GM18519 (cell line): ENCODE measurements around the gene CTNS.

Source experiments
- ATAC-seq: cut with Tn5 transposase; IDR thresholded peaks from one replicate; pipeline ENCODE4 v1.9.1; 2021; ENCODE audit warnings: mild to moderate bottlenecking, moderate library complexity; ENCODE audit not compliant: unreplicated experiment, low FRiP score

CTNS gene

DNA sequence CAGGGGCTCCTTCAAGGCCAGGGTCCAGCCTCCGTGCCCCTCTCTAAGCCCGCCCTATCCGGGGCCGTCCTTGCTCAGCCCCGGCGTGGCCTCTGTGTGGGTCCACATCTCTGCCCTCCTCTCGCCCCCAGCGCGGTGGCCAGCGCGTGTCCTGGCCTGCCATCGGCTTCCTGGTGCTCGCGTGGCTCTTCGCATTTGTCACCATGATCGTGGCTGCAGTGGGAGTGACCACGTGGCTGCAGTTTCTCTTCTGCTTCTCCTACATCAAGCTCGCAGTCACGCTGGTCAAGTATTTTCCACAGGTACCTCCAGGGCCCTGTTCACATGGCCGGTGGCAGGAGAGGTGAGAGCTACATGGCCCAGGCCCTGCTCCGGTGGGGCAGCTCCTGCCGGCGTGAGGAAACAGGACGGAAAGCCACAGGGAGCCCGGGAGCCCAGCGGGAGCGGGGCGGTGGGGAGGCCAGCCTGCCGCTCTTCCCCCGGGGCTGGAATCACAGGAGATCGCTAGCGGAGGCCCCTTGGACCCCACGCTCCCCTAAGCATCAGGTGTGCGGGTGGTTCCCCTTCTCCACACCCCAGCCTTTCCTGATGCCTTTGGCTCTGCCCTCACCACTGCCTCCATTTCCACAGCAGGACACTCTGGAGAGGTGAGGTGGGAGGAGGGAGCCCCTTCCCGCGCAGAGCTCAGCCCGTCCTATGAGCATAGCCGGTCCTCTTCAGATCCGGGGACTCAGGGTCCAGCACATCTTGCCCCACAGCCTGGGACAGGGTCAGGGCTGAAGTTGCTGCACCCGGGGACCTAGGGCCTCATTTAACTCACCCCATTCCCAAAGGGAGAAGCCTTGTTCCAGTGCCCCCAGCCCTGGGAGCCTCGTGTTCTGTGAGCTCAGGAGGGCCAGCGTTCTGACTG lies 21.6 kb downstream of the CTNS start:
- ATAC-seq, result no peak

DNA sequence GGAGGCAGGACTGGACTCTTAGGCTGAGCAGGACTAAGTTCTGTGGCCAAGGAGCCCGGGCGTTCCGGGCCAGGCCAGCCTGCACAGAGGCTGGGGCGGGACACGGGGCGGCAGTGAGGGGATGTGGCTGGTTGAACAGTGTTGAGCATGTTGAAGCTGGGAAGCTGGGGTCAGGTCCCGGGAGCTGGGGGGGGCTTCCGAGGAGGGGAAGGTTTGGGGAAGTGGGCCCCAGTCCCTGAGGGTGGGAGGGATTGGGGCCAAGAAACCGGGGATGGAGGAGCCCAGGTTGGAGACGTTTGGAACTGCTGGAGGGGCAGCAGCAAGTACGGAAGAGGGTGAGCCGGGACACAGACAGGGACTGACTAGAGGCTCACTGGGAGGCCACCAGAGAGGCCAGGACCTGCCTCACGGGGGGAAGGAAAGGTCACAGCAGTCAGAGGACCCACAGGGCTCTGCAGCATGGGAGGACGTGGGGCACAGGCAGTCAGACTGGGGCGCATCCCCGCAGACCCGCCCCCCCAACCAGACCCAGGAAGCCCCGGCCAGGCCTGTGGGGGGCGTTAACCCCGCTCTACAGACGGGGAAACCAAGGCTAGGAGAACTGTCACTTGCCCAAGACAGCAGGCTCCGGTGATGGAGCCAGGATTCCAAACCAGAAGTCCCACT lies 22.4 kb downstream of the CTNS start:
- no peak for ATAC-seq

DNA sequence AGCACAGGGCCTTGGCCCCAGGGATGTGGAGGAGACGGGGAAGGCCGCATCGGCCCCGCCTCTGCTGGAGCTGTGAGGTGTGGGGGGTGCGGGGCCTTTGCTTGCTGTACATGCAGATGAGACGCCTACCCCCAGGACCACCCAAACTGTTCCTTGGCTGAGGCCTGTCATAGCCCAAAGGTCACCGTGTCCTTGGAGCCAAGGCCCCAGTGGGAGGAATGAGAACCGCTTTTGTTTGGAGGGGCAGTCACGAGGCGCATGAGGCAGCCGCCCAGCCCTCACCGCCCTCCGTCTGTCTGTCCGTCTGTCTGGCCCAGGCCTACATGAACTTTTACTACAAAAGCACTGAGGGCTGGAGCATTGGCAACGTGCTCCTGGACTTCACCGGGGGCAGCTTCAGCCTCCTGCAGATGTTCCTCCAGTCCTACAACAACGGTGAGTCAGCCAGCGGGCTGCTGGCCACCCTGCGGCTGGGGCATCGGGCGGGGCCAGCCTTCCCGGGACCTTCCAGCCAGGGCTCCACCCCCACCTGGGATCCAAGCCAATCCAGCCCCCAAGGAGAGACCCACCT lies 23.1 kb downstream of the CTNS start:
- ATAC-seq, result no peak

DNA sequence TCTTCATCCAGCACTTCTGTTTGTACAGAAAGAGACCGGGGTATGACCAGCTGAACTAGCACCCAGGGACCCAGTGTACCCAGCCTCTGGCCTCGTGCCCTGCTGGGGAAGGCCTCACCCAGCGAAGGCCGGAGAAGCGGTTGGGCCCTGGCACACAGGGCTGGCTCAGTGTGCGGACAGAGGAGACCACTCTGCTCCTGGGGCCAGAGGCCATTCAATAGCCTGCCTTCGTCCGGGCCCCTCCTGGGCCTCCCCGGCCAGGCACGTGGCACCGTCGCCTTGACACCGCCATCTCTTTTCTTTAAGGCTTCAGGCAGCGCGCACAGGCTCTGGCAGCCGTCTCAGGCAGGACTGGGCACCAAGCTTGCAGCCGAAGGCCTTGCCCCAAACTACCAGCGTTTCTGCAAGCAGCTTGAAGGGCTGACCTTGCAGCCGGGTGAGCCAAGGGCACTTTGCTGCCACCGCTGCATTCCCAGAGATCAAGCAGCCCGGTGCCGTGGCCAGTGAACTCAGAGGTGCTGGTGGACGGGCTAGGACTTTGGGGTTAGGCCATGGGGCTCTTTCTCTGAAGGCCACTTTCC lies 23.8 kb downstream of the CTNS start:
- no peak for ATAC-seq

DNA sequence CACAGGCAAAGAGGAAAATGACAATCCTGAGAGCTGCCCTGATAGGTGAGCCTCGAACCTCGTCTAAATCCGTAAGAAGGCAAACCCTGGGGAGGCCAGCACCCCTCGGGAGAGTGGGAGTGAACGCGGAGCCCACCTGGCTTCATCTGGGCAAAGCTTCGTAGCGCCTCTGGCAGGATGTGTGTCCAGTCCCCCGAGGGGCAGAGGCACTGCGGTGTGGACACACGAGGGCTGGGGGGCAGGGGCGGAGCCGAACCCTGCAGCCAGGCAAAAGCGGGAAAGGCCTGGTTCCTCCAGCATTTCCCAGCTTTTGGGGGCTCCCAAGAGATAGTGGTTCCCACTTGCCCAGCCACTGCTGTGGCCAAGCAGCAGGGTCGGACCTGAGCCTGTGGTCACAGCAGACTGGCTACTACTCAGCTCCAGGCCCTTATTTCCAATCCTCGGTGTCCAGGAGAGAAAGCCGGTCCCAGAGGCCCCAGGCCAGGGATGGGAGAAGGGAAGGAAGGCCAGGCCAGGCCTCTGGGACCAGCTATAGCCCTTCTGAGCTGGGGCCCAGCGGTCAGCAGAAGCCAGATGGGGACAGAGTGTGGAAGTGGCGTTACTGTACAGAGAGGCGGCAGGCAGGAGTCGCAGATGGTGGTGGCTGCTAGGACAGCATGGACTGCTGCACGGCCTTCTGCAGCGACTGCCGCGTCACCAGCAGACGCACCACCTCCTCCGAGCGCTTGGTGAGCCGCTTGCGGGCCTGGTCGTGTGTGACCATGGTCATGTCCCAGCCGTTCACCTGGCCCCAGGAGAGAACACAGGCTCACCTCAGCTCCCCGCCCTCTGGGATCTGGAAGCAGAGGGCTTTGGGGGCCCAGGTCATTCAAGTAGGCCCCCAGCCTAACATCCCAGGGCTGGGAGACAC lies 26.8 kb downstream of the CTNS start:
- no peak for ATAC-seq

DNA sequence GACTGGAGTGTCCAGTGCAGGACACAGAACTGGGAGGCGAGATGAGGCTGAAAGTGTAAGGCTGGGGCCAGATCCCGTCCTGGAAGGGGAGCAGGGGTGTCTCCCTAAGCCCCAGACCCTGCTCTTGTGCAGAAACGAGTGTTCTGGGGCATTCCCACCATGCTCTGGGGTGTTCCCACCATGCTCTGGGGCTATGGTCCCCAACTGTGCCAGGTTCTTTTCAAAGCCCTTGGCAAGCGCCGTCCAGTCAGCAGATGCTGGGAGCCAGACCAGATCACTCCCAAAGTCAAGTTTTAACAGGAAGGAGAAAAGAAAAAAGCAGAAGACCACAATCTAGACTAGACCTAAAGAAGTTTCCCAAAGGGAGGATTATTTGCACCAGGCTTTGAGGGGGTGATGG lies 29.3 kb downstream of the CTNS start:
- no peak for ATAC-seq

DNA sequence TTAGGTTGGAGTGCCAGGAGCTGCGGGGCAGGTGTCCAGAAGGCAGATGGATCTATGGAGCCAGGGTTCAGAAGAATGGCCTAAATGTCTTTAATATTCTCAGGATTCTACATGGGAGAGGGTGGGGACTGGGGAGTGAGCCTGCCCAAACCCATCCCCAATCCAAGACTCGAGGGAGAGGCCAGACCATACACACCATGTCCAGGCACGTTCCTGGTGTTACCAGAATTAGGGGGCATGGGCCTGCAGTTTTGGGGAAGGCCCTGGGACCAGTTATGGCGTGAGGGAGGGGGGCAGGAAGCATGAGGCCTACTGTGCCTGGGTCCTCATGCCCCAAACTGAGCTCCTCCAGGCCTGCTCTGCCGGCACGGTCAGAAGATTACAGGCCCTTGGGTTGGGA lies 30.0 kb downstream of the CTNS start:
- ATAC-seq, result no peak

DNA sequence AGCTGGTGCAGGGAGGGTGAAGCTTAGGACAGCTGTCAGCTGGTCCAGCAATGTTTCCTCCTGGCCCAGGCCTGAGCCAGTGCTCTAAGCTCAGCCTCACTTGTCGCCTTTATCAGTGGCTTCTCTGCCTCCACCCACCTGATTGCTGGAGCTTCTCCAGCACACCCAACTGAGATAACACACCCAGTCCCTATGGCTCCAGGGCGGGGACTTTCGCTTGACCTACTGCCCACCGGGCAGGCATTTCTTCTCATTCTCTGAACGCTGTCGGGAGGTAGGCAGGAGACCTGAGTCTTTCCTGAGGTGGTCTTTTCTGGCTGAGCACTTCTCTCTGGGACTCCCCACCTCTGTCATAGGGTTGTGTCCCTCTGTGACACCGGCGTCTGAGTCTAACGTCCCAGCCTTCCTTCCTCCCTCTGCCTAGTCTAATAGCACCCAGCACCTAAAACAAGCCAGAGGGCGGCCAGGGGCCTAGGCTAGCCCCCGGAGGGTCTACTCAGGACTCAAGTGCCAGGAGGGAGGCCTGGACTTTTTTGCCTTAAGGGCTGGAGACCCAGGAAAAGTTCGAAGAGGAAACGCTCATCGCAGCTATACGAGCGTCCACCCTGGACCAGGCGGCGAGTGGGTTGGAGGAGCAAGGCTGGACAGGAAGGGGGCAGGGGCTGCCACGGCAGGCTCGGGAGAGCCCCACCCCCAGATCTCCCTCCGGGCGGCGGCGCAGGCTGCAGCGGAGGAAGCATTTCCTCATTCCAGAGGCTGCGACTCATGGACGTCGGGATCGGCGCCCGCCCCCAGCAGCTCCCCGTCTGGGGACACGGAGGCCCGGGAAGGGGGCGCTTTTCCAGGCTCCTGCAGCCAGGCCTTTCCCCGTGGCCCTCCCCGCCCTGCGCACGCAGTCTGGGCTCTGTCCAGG lies 31.1 kb downstream of the CTNS start:
- no peak for ATAC-seq

DNA sequence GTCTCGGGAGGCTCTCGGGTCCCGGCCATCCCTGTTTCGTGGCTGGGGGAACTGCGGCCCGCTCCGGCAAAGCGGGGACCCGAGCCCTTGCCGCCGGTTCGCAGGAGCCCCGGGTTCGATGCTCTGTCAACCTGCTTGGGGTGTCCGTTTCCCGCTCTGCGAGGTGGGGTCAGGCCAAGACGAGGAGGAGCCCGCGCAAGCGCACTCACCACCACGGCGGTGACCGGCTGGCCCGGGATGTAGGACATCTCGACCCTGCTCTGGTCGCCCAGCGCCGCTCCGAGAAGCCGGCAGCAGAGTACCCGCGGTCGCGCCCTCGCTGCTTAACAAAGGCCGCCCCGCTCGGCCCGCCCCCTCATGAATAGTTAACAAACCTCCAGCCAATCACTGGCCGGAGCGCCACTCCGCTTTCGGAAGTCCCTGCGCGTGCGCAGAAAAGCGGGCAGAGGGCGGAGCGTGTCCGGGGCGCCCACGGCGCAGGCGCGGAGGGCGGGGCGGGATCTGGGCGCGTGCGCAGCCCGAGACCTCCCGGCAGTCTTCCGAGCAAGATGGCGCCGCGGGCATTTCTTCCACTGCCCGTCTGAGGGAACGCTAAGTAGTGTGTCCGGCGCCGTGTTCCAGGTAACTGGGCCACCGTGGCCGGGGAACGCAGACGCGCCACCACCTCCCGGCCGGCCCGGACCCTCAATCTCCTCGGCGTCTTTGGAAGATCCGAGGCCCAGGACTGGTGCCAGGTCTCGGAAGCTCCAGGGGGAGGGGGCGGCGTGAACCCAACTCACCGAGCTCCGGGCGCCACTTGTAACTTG lies 31.9 kb downstream of the CTNS start, which contains the start of the genes EMC6 and TAX1BP3:
Gene EMC6, plus strand, starts transcription at position 534 of the 806 bp plus-strand sequence. CDS start 335 bp downstream, outside the sequence.
Gene TAX1BP3, minus strand, starts transcription at position 300 of the 806 bp plus-strand sequence. Its CDS starts 52 bp downstream, at position 248.
- peak; percentile 83 for ATAC-seq

DNA sequence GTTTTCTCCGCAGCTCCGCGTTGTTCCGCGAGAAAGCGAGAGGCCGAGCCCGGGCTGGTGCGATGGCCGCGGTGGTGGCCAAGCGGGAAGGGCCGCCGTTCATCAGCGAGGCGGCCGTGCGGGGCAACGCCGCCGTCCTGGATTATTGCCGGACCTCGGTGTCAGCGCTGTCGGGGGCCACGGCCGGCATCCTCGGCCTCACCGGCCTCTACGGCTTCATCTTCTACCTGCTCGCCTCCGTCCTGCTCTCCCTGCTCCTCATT lies 32.5 kb downstream of the CTNS start:
- no peak for ATAC-seq

DNA sequence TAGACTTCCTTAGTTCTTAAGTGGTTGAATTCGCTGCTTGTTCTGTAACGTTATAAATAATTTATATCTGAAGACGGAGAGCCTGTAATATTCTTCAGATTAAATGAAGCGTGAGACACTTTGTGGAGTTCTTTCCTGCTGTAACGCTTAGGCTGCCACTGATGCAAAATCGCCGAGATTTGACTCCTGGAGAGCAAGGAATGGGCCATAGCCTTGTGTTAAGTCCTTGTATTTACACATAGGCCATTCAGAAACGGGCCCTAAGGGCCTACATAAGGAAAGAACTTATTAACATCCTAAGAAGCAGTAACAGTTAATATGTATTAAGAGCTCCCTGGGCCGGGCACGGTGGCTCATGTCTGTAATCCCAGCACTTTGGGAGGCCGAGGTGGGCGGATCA lies 33.0 kb downstream of the CTNS start:
- no peak for ATAC-seq

DNA sequence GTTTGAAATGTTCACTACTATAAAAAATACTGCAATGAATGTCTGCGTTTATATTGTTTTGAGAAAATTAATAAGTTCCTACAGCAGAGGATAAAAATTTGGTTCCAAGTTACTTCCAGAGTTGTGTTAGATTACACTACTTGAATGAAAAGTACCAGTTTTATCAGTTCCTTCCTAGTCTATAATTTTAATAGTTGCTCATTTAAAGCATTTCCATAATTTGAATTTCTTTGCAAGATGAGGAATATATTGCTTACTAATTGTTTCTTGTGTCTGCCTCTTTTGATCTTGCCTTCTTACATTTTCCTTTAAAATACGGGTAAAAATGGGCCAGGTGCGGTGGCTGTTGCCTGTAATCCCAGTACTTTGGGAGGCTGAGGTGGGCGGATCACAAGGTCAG lies 36.0 kb downstream of the CTNS start:
- no peak for ATAC-seq

DNA sequence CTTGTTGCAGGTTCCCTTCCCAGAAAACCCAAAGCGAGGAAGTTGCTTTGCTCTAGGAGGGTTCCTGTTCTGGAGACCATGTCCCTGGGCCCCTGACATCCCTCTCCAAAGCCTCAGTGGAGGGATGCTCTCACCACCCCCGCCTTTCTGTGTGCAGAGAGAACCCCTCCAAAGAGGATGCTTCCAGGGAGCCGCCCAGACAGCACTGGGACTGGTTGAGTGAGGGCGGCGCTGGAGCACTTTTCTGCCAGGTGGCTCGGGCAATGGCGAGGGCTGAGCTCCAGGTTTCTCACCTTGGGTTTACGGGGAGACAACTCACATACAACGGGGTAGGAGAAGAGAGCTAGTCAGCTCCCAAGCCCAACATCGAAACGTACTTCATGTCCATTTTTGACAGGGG lies 39.3 kb downstream of the CTNS start:
- no peak for ATAC-seq

DNA sequence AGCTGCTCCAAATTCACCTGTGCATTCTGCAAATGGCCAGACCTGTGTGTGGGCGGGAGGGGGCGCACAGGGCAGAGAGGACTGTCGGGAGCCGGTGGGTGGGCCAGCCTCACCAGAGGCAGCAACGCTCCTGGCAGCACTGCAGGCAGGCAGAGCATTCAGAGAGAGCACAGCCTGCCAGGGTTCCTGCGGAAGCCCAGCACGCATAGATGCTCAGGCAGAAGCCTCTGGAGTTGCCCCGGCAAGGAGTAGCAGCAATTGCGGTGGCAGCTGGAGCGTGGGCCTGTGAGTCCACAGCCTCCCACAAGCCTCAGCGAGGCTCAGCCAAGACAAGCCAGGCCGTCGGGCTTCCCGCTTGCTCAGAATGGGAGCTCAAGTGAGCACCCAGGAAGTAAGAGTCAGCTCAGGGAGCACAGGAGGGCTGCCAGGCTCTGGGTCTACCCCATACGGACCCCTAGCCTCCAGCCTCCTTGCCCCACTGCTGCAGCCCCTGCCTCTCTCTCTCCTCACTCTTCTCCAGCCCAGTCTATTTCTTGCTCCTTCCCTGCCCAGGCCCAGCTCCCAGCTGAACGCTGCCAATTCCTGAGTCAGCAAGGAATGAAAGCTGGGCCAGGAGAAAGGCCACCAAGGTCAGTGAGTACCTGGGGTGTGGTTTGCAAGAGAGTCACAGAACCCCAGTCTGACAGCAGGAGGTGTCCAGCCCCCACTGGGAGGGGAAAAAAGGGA lies 41.7 kb downstream of the CTNS start:
- no peak for ATAC-seq

DNA sequence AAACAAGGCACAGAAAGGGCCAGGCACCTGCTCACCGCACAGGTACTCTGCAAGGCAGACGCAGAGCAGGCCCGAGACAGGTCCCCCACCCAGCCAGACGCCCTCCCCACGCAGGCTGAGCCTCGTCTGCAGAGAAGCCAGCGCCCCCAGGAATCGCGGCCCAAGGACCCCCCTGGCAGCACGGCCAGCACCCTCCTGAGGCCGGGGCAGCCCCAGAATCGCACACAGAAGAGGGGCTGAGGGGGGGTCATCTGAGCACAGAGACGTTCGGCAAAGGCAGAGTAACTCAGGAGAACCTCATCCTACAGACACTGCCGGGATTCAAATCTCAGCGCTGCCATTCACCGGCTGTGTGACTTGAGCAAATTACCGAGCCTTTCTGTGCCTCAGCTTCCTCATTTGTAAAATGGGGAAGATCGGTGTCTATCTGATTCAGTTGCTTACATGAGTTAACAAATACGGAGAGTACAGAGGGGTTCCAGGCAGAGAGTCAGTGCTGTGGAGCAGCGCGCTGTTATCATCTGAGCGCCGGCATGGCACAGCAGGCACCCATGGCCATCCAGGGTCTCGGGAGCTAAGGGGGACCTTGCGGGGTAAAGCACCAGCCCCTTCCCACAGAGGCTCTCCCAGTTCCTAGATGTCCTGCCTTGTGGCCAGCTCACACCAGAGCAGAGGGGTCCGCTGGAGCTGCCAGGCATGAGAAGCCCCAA lies 42.4 kb downstream of the CTNS start:
- ATAC-seq, result no peak

DNA sequence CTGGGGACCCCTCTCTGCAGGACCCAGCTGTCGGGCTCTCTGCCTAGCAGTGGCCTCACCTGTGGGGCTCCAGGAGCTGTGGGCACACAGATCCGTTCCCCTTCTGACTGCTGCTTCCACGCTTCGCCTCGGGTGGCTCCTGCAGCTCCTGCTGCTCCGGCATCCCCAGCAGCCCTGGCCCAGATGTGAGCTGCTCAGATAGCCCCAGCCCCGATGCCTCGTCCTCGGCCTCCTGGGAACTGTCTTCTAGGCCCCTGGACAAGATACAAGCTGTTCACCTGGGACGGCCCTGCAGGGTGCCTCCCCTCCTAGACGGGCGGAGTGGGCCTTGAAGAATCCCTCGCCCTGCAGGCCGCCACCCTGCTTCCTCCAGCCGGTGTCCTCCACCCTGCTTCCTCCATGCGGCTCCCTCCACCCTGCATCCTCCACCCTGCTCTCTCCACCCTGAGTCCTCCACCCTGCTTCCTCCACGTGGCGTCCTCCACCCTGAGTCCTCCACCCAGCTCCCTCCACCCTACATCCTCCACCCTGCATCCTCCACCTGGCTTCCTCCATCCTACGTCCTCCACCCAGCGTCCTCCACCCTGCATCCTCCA lies 43.1 kb downstream of the CTNS start:
- no peak for ATAC-seq

DNA sequence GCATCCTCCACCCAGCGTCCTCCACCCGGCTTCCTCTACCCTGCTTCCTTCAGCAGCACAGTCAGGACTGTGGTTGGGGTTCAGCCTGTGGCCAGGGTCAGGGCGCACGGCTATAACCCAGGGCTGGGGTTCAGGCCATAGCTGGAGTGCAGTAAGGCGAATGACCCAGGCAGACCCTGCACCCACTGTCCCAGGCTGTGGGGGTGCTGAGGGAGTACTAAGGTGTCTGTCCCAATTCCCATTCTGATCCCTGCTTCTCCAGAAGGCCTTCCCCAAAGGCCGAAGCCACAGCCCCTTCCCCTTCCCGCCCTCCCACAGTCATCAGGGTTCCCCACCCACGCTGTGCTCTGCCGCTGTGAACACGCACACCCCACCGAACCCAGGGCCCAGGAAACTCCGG lies 44.5 kb downstream of the CTNS start:
- no peak for ATAC-seq
